Panc1 (cell line): ENCODE measurements around the gene AGER. TPM values are rescaled to one million over a fixed set of nuclear protein-coding genes. Genes with fewer than 3 reads are reported as not detected.
A peak's percentile ranks its signal among the peaks of the same experiment; 100 is the strongest.

ENCODE experiments used
- ATAC-seq: fragments of 200-7000 bp; cut with Tn5 transposase; 2 replicates; pipeline ENCODE4 v1.9.1; 2020; ENCODE audit warnings: mild to moderate bottlenecking, moderate library complexity
- BruUV-seq: library from RNA; stranded (reverse); fragments of 400-500 nt; replicated peaks from 2 replicates; lab custom pipeline; 2021; lab: Mats Ljungman, UMichigan
- CTCF ChIA-PET: fragments of 300-600 bp; sonication (Branson Sonifier 250); formaldehyde crosslinking; loops from one replicate; lab custom pipeline; 2022; ENCODE audit warnings: antibody characterized with exemption; lab: Charles Lee
- POLR2A ChIA-PET: fragments of 300-600 bp; sonication (Branson Sonifier 250); formaldehyde crosslinking; loops from one replicate; lab custom pipeline; 2022; ENCODE audit warnings: antibody characterized with exemption; lab: Charles Lee
- DNase-seq: peaks from one replicate; pipeline ENCODE4 v3.0.0-alpha.2; 2010; ENCODE audit warnings: low read depth, low spot score
- H3K27ac ChIP-seq: 2 replicates; pipeline ENCODE4 v1.5.1; 2011; ENCODE audit warnings: mild to moderate bottlenecking, low read length, inconsistent platforms
- H3K27me3 ChIP-seq: fragments of 200-500 bp; sonication (Bioruptor generic); 2 replicates; pipeline ENCODE4 v1.6.0; 2014; ENCODE audit warnings: low read length, inconsistent platforms; ENCODE audit not compliant: control insufficient read depth, insufficient read depth
- H3K36me3 ChIP-seq: fragments of 200-500 bp; sonication (Bioruptor generic); 2 replicates; pipeline ENCODE4 v1.5.1; 2014; ENCODE audit warnings: inconsistent platforms, mild to moderate bottlenecking, low read length, moderate library complexity; ENCODE audit not compliant: control insufficient read depth, insufficient read depth
- H3K4me1 ChIP-seq: 2 replicates; pipeline ENCODE4 v1.5.1; 2011; ENCODE audit warnings: inconsistent platforms, mild to moderate bottlenecking, low read length, moderate library complexity; ENCODE audit not compliant: control insufficient read depth, insufficient read depth
- H3K4me3 ChIP-seq, 2 experiments: 2 replicates each; pipeline ENCODE4 v1.5.1; 2011 to 2012; ENCODE audit warnings: low read depth in 2 of 2, low read length in 2 of 2, mild to moderate bottlenecking in 2 of 2, inconsistent platforms in 1 of 2, moderate library complexity in 1 of 2
- H3K9me3 ChIP-seq: fragments of 200-500 bp; sonication (Bioruptor generic); 2 replicates; pipeline ENCODE4 v1.5.1; 2014; ENCODE audit warnings: low read depth, mild to moderate bottlenecking, inconsistent platforms, low read length, moderate library complexity; ENCODE audit not compliant: control insufficient read depth, insufficient read depth
- CTCF ChIP-seq: fragments of 450-650 bp; IDR thresholded peaks from 2 replicates; pipeline ENCODE4 v1.5.1; 2017; ENCODE audit warnings: mild to moderate bottlenecking
- POLR2AphosphoS5 ChIP-seq: IDR thresholded peaks from 2 replicates; pipeline ENCODE4 v1.6.1; 2012; ENCODE audit warnings: mild to moderate bottlenecking, low read depth, low read length, moderate library complexity
- REST ChIP-seq, 2 experiments: IDR thresholded peaks; 2 replicates each; pipeline ENCODE4 v1.6.1; 2011 to 2012; ENCODE audit warnings: low read depth in 2 of 2, control low read depth in 1 of 2, low read length in 1 of 2, mild to moderate bottlenecking in 1 of 2, moderate library complexity in 1 of 2; ENCODE audit not compliant: insufficient read depth in 1 of 2
- SIN3A ChIP-seq: IDR thresholded peaks from 2 replicates; pipeline ENCODE4 v1.6.1; 2012; ENCODE audit warnings: low read depth, mild to moderate bottlenecking, low read length, moderate library complexity, borderline replicate concordance; ENCODE audit not compliant: insufficient read depth
- TCF7L2 ChIP-seq: IDR thresholded peaks from 2 replicates; pipeline ENCODE4 v1.6.1; 2011; ENCODE audit warnings: mild to moderate bottlenecking, low read depth, low read length, inconsistent platforms
- in situ Hi-C: cut with HindIII; loops from 2 replicates; pipeline ENCODE4 v1.10.0; 2016; ENCODE audit warnings: low sequenced_read_pairs, low pct_unique_long_range_greater_than_20kb
- intact Hi-C: fragments of 100-400 bp; cut with micrococcal nuclease; formaldehyde crosslinking; loops from one replicate; pipeline ENCODE4 v1.10.0; 2022; ENCODE audit not compliant: unreplicated experiment
- total RNA-seq: library from RNA; stranded (reverse); gene quantifications from one replicate; pipeline ENCODE4 v1.2.1, GENCODE V29; 2021; ENCODE audit not compliant: unreplicated experiment

The AGER gene
- total RNA-seq, 1 experiment from 2014 or later: 3.7 TPM

GRCh38 chr6:32191696-32192607 lies 7.9 kb upstream of the AGER start:
- H3K27me3 ChIP-seq: no peaks in the 10 kb centered on the region
- ChIA-PET CTCF (no interaction called here), POLR2A (interaction anchor here (0.6 kb wide), 1 partner anchor 282 kb away, joined by 3 read pairs; no protein-coding TSS in a partner anchor)
- intact Hi-C loops (loop anchor here (10.0 kb wide), 1 partner anchor 77 kb away; no protein-coding TSS in a partner anchor), in situ Hi-C loops (no loop called here)
- H3K4me3 ChIP-seq: no peak overlapping the region
- DNase-seq (no peak), ATAC-seq (no peak)
- TF ChIP-seq REST (IDR thresholded peaks at IDR 0.05; ENCODE audit: insufficient read depth in 1 of 2, low read depth in 2 of 2, low read length in 1 of 2) (no peak), CTCF (no peak), POLR2AphosphoS5 (no peak), TCF7L2 (no peak), SIN3A (no peak)
- peaks cover 35% of the 10 kb centered on the region for H3K4me1 ChIP-seq
- no peaks in the 10 kb centered on the region; the same call in 1 of the 2 replicates for H3K36me3 ChIP-seq
- no TSS peak for BruUV-seq
- no peaks in the 10 kb centered on the region for H3K9me3 ChIP-seq
- peak overlapping the region; percentile 94 for H3K27ac ChIP-seq

- Histone ChIP-seq H3K36me3 (no peaks in the 10 kb centered on the region; the same call in 1 of the 2 replicates), H3K27ac (peak overlapping the region; percentile 94), H3K4me1 (peaks cover 32% of the 10 kb centered on the region), H3K4me3 (peak overlapping the region in 1 of 2 experiments; percentile 74; a peak in 1 of 4 replicates), H3K9me3 (no peaks in the 10 kb centered on the region), H3K27me3 (no peaks in the 10 kb centered on the region)
- in situ Hi-C loops (no loop called here), intact Hi-C loops (loop anchor here (10.0 kb wide), 1 partner anchor 76 kb away; no protein-coding TSS in a partner anchor)
- ATAC-seq: no peak
- TF ChIP-seq REST (IDR thresholded peaks at IDR 0.05; ENCODE audit: insufficient read depth in 1 of 2, low read depth in 2 of 2, low read length in 1 of 2) (no peak), SIN3A (no peak), TCF7L2 (no peak), POLR2AphosphoS5 (no peak), CTCF (no peak)
- DNase-seq: no peak
- ChIA-PET POLR2A (interaction anchor here (0.6 kb wide), 1 partner anchor 281 kb away, joined by 3 read pairs; no protein-coding TSS in a partner anchor), CTCF (no interaction called here)
- no TSS peak for BruUV-seq
These were observed 7.0 kb upstream of the AGER start for GRCh38 chr6:32190911-32191677.
